Measurements from ENCODE around the gene THEMIS. TPM values are rescaled to one million over a fixed set of nuclear protein-coding genes. Genes with fewer than 3 reads are reported as not detected.

THEMIS gene
- polyA plus RNA-seq, 1 experiment = not detected

DNA sequence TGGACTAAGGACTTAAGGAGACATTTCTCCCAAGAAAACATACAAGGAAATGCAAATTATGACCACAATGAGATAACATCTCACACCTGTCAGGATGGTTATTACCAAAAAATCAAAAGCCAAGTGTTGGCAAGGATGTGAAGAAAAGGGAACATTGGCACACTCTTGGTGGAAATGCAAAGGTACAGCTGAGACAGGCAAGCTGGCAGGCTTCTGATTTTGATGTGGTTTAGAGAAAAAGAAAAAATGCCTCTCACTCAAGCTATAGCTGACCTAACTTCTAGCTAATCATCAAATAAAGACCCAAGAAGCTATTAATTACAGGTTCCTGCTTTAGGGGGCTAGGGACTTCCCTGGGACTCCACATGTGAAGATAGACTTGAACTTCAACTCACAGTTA, 139.8 kb downstream of the THEMIS start:
- POLR2A ChIA-PET = no interaction called here
- CTCF ChIA-PET = no interaction called here
- DNase-seq (ENCODE audit: low read depth, low spot score) = no peak
- TF ChIP-seq, protein P1, sequence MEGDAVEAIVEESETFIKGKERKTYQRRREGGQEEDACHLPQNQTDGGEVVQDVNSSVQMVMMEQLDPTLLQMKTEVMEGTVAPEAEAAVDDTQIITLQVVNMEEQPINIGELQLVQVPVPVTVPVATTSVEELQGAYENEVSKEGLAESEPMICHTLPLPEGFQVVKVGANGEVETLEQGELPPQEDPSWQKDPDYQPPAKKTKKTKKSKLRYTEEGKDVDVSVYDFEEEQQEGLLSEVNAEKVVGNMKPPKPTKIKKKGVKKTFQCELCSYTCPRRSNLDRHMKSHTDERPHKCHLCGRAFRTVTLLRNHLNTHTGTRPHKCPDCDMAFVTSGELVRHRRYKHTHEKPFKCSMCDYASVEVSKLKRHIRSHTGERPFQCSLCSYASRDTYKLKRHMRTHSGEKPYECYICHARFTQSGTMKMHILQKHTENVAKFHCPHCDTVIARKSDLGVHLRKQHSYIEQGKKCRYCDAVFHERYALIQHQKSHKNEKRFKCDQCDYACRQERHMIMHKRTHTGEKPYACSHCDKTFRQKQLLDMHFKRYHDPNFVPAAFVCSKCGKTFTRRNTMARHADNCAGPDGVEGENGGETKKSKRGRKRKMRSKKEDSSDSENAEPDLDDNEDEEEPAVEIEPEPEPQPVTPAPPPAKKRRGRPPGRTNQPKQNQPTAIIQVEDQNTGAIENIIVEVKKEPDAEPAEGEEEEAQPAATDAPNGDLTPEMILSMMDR (IDR thresholded peaks at IDR 0.05; ENCODE audit: low read depth, low read length) = no peak
- Histone ChIP-seq H3K27ac (ENCODE audit: low read depth, low read length) (no peak overlapping the region), H3K27me3 (ENCODE audit: control insufficient read depth, insufficient read depth, low read length) (no peaks in the 10 kb centered on the region), H3K9me3 (ENCODE audit: control insufficient read depth, insufficient read depth, low read length) (no peaks in the 10 kb centered on the region), H3K4me3 (ENCODE audit: low read depth, low read length) (no peak overlapping the region)

DNA sequence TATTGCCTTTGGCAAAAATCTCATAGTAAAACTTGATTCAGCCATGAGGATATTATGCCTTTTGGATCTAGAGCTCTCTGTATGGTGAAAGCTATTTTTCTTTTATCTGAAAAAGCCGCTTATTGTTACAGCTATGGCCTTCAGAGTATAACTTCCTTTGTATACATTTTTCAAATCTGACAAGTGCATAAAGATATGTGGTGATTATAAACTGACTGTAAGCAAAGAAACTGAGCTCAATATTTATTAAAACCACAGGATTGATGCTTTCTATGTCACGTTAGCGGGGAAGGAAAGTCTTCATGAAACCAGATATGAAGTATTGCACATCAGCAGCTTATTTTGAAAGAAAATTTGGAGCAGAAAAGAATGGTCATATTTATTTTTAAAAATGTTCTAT, 151.8 kb downstream of the THEMIS start:
- TF ChIP-seq, protein P1 (IDR thresholded peaks at IDR 0.05; ENCODE audit: low read depth, low read length) = no peak
- Histone ChIP-seq H3K27ac (ENCODE audit: low read depth, low read length) (no peak overlapping the region), H3K27me3 (ENCODE audit: control insufficient read depth, insufficient read depth, low read length) (no peaks in the 10 kb centered on the region), H3K4me3 (ENCODE audit: low read depth, low read length) (no peak overlapping the region), H3K9me3 (ENCODE audit: control insufficient read depth, insufficient read depth, low read length) (no peaks in the 10 kb centered on the region)
- no peak for DNase-seq (ENCODE audit: low read depth, low spot score)
- POLR2A ChIA-PET = no interaction called here
- CTCF ChIA-PET = interaction anchor here (1.0 kb wide), 1 partner anchor 106 kb away, joined by 3 read pairs; no protein-coding TSS in a partner anchor

GRCh38 chr6:127748290-127748689, 152.6 kb downstream of the THEMIS start:
- Histone ChIP-seq H3K27me3 (ENCODE audit: control insufficient read depth, insufficient read depth, low read length) (no peaks in the 10 kb centered on the region), H3K9me3 (ENCODE audit: control insufficient read depth, insufficient read depth, low read length) (no peaks in the 10 kb centered on the region), H3K27ac (ENCODE audit: low read depth, low read length) (no peak overlapping the region), H3K4me3 (ENCODE audit: low read depth, low read length) (no peak overlapping the region)
- TF ChIP-seq, protein P1 (IDR thresholded peaks at IDR 0.05; ENCODE audit: low read depth, low read length) = no peak
- POLR2A ChIA-PET = no interaction called here
- DNase-seq (ENCODE audit: low read depth, low spot score) = no peak
- CTCF ChIA-PET = interaction anchor here (1.0 kb wide), 1 partner anchor 11 kb away, joined by 4 read pairs; no protein-coding TSS in a partner anchor

- no peak for DNase-seq (ENCODE audit: low read depth, low spot score)
- CTCF ChIA-PET = interaction anchor here (1.1 to 2.6 kb wide), 8 partner anchors 11 to 1204 kb away, joined by 3 to 24 read pairs (median 5); no protein-coding TSS in a partner anchor
- Histone ChIP-seq H3K27me3 (ENCODE audit: control insufficient read depth, insufficient read depth, low read length) (no peaks in the 10 kb centered on the region), H3K27ac (ENCODE audit: low read depth, low read length) (no peak overlapping the region), H3K9me3 (ENCODE audit: control insufficient read depth, insufficient read depth, low read length) (no peaks in the 10 kb centered on the region), H3K4me3 (ENCODE audit: low read depth, low read length) (no peak overlapping the region)
- POLR2A ChIA-PET = no interaction called here
- TF ChIP-seq, protein P1 (IDR thresholded peaks at IDR 0.05; ENCODE audit: low read depth, low read length) = no peak
These were observed 162.4 kb downstream of the THEMIS start for GRCh38 chr6:127738423-127738822.

- Histone ChIP-seq H3K27me3 (ENCODE audit: control insufficient read depth, insufficient read depth, low read length) (no peaks in the 10 kb centered on the region), H3K27ac (ENCODE audit: low read depth, low read length) (no peak overlapping the region), H3K4me3 (ENCODE audit: low read depth, low read length) (no peak overlapping the region), H3K9me3 (ENCODE audit: control insufficient read depth, insufficient read depth, low read length) (no peaks in the 10 kb centered on the region)
- TF ChIP-seq, protein P1 (IDR thresholded peaks at IDR 0.05; ENCODE audit: low read depth, low read length) = no peak
- DNase-seq (ENCODE audit: low read depth, low spot score) = no peak
- POLR2A ChIA-PET = no interaction called here
- CTCF ChIA-PET = interaction anchor here (0.6 to 2.6 kb wide), 18 partner anchors 8 to 1633 kb away, joined by 3 to 24 read pairs (median 5); no protein-coding TSS in a partner anchor
These were observed 163.1 kb downstream of the THEMIS start for GRCh38 chr6:127737768-127738167.

Measured in AG04450 (cell line).